Stimulated activated CD8-positive, alpha-beta memory T cell treated with anti-CD3 and anti-CD28 coated beads, Interleukin-12 subunit alpha, Interleukin-12 subunit beta, amount 100 ng/mL, for 24 hours (primary cell): ENCODE measurements around the gene FIGLA.

ENCODE experiments used
- DNase-seq: peaks from one replicate; pipeline ENCODE4 v3.0.0-alpha.2; 2020; ENCODE audit errors: extremely low read depth

The FIGLA gene

GRCh38 chr2:70790136-70790828, at the start of gene FIGLA:
TSS of gene FIGLA (minus strand) at chr2:70790643. CDS start at chr2:70790638, 5 bp downstream.
- no peak for DNase-seq

GRCh38 chr2:70837980-70838925, 47.8 kb upstream of the FIGLA start:
- DNase-seq: no peak

- DNase-seq: no peak
These were observed 45.2 kb upstream of the FIGLA start, which contains the start of gene CD207 for GRCh38 chr2:70835643-70836042. TSS of gene CD207 (minus strand) at chr2:70835816. CDS start at chr2:70835776, 40 bp downstream.

- no peak for DNase-seq
These were observed 44.4 kb upstream of the FIGLA start for GRCh38 chr2:70834881-70835280.

- DNase-seq: no peak
These were observed 43.7 kb upstream of the FIGLA start for GRCh38 chr2:70834106-70834505.

- no peak for DNase-seq
These were observed 42.8 kb upstream of the FIGLA start for GRCh38 chr2:70833246-70833645.

- DNase-seq: no peak
These were observed 41.9 kb upstream of the FIGLA start for GRCh38 chr2:70832386-70832785.

GRCh38 chr2:70831861-70832260, 41.4 kb upstream of the FIGLA start:
- no peak for DNase-seq

- DNase-seq: no peak
These were observed 39.9 kb upstream of the FIGLA start for GRCh38 chr2:70830366-70830765.

GRCh38 chr2:70829916-70830315, 39.5 kb upstream of the FIGLA start:
- DNase-seq: no peak

- no peak for DNase-seq
These were observed 38.7 kb upstream of the FIGLA start for GRCh38 chr2:70828914-70829824.

- DNase-seq: no peak
These were observed 37.7 kb upstream of the FIGLA start for GRCh38 chr2:70828115-70828514.

GRCh38 chr2:70827388-70827787, 36.9 kb upstream of the FIGLA start:
- DNase-seq: no peak

- DNase-seq: no peak
These were observed 36.4 kb upstream of the FIGLA start for GRCh38 chr2:70826696-70827350.

- no peak for DNase-seq
These were observed 32.8 kb upstream of the FIGLA start for GRCh38 chr2:70823249-70823648.

GRCh38 chr2:70822843-70823242, 32.4 kb upstream of the FIGLA start:
- DNase-seq: no peak

GRCh38 chr2:70820499-70820898, 30.1 kb upstream of the FIGLA start, which contains the start of gene CLEC4F:
TSS of gene CLEC4F (minus strand) at chr2:70820599. CDS start at chr2:70820523, 76 bp downstream.
- DNase-seq: no peak

GRCh38 chr2:70817284-70817954, 27.0 kb upstream of the FIGLA start:
- DNase-seq: no peak

- no peak for DNase-seq
These were observed 26.3 kb upstream of the FIGLA start for GRCh38 chr2:70816726-70817125.
